GM12875 (cell line): ENCODE measurements around the gene DSG3.

ENCODE experiments used
- H3K4me3 ChIP-seq: one replicate; pipeline ENCODE4 v1.5.1; 2011; ENCODE audit warnings: low read depth, low read length, control low read depth
- TF ChIP-seq, protein P1 (sequence below): IDR thresholded peaks from 2 replicates; pipeline ENCODE4 v1.5.1; 2011; ENCODE audit warnings: low read depth, mild to moderate bottlenecking, control low read depth, inconsistent platforms, low read length, moderate library complexity, borderline replicate concordance; ENCODE audit not compliant: insufficient read depth

Gene DSG3

DNA sequence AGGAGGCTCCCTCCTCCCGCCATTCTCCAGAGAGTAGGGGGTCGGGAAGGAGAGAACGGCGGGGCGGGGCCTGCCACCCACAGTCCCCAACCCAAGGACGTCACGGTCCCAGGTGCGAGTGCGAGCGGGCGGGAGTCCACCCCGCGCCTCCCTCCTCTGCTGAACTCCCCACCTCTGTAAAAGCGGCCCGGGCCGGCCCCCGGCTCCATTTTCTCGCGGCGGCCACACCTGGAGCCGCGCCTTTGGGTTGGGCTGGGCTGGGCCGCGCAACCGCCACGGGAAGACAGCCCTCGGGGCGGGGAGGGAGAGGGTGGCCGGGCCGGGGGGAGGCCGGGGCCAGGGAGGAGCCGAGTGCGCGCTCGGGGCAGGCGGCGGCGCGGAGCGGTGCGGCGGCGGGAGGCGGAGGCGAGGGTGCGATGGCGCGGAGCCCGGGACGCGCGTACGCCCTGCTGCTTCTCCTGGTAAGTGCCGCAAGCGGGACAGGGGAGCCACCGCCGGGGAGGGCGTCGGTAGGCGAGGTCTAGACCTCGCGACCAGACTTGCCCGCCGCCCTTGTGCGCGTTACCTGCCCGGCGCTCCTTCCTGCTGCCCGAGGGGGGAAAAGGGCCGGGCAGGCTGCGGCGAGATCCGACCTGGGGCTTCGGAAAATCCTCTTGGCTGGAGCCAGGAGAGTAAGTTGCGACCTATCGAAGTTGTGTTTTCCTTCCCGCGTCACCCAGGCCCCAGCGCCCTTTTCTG is 50.5 kb downstream of the DSG3 start, which contains the start of gene DSG2:
TSS of gene DSG2 (plus strand) at position 342 of the 738 bp plus-strand sequence. CDS start at position 417, 75 bp downstream.
- H3K4me3 ChIP-seq, result peak within 1 kb of the TSS; percentile 94
- TF ChIP-seq, protein P1, sequence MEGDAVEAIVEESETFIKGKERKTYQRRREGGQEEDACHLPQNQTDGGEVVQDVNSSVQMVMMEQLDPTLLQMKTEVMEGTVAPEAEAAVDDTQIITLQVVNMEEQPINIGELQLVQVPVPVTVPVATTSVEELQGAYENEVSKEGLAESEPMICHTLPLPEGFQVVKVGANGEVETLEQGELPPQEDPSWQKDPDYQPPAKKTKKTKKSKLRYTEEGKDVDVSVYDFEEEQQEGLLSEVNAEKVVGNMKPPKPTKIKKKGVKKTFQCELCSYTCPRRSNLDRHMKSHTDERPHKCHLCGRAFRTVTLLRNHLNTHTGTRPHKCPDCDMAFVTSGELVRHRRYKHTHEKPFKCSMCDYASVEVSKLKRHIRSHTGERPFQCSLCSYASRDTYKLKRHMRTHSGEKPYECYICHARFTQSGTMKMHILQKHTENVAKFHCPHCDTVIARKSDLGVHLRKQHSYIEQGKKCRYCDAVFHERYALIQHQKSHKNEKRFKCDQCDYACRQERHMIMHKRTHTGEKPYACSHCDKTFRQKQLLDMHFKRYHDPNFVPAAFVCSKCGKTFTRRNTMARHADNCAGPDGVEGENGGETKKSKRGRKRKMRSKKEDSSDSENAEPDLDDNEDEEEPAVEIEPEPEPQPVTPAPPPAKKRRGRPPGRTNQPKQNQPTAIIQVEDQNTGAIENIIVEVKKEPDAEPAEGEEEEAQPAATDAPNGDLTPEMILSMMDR, result no peak

DNA sequence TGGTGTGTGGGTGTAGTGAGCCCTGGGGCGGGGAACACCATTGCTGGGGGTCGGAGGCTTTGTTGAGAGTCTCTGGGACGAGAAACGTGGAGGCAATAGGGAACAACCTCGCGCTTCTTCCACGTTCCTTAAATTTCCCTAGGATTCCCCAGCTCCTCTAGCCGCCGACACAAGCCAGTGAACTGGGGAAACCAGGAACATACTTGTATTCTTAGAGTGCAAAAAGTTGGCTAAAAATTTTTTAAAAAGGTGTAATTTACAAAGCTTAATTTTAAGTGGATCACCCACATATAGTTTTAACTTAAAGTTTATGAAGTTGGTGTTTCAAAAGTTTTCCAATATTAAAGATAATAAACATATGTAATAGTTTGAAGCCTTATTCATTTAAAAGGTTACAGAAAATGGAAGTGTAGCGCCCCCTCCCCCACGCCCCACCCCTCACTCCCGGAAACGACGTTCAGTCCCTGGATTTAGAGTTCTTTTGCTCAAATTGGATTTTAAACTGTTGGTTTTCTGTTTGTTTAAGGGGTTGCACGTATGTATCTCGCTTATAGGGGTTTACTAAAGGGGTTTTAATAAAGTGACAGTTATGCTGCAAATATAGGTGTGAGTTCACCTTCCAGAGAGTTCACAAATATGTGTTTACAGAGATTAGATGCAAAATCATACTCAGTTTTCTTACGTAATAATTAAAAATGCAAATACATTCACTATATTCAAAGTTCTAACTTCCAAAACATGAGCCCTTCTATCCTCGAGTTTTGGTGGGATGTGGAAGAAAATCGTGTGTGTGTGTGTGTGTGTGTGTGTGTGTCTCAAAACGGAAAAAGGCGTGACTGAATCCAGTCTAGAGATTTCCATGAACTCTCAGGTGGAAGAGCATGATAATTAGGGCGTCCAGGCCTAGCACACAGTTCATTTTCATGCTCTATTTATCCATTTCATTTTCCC is 51.3 kb downstream of the DSG3 start:
- H3K4me3 ChIP-seq, result peak overlapping the region; percentile 94
- TF ChIP-seq, protein P1, result no peak

DNA sequence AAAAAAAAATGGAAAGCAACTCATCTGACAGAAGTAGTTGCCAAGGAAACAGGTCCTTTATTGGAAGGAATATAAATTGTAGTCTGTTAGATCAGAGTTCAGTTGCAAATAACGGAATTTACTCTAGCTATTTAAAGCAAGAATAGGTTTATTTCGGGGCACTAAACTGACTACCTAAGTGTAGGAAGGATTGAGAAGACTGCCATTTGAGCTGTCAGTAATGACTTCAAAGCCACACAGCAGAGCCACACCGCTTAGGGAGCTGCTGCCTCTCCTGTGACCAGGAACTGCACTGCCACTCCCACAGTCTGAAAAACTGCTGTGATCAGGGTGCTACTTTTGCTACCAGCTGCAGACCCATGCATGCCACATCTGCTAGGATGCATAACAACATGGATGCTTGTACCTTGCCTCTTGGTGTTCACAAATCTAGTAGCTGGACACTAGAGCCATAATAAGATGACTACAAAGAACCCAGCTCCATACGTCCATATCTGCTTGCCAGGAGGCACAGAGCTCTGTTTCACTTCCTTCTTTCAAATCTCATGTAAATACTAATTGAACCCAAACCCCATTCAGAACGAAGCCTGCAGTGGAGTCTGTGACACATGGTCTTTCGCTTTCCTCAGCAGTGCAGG is 52.6 kb downstream of the DSG3 start:
- H3K4me3 ChIP-seq, result peak overlapping the region; percentile 41
- TF ChIP-seq, protein P1, result no peak

DNA sequence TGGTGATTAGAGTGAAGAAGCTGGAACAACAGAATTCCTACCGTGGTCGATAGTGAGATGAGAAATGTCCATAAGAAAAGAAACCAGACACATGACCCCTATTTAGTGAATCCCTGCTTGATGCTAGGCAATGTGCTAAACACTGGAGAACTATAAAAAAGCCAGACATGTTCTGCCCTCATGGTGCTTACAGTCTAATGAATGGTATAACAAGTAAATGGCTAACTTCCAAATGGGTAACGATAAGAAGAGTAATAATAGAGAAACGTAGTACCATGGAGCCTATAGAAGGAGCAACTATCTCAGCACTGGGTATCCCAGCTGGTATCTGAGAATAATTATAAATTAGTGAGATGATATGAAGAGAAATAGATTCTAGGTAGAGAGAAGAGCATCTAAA is 55.5 kb downstream of the DSG3 start:
- TF ChIP-seq, protein P1, result no peak
- H3K4me3 ChIP-seq, result no peak overlapping the region

DNA sequence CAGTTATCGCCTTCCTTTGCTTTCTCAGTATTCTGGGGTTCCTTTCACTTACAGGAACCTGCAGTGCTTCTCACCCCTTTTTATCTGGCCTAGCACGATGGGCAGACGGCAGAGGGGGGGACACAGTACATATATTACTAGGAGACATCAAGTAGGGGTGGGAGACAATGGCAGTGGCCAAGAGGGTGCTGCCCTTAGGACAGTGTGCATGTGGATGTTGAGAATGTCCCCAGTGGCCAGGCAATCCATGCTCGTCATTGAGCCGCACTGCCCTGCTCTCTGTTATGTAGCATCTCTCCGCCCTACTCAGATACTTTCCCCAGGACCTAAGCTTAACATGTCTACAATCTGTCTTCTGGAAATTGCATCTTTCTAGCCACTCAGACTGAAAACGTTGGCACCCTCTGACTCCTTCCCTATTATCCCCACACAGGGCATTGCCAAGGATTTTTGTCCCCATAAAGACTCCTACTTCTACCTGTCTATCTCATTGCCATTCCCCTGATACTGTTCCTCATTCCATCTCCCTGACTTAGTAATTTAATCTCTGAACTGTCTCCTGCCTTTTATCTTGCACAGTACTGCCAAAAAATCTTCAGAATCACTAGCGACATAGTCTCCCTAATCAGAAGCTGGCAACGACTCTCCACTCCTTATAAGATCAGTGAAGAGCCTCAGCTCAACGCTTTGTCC is 57.1 kb downstream of the DSG3 start:
- TF ChIP-seq, protein P1, result no peak
- no peak overlapping the region for H3K4me3 ChIP-seq

DNA sequence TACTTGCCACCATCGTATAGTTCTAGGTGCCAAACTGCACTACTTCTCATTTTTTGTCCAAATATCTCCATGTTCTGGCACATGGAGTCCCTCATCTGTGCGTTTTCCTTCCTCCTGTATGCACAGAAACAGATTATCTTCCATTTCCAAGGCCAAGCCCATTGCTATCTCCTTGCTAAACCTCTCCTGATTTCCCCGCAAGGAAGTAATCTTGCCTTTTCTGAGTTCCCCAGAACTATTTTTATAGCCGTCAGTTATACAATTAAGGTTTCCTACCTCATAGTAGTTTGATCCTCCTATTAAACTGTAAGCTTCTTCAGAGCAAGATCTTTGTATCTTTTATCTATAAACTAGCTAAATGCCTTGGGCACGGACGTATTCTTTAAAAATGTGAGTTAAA is 57.6 kb downstream of the DSG3 start:
- TF ChIP-seq, protein P1, result no peak
- H3K4me3 ChIP-seq, result no peak overlapping the region
